B cell (primary cell): Measurements from ENCODE around the gene MAP4K4. TPM values are rescaled to one million over a fixed set of nuclear protein-coding genes. Genes with fewer than 3 reads are reported as not detected.

ENCODE experiments used
- ATAC-seq: fragments of 200-7000 bp; cut with Tn5 transposase; one replicate; pipeline ENCODE4 v1.10.0; 2021; ENCODE audit warnings: low read depth, mild to moderate bottlenecking, moderate number of reproducible peaks, moderate library complexity
- CTCF ChIA-PET: fragments of 350-600 bp; sonication (Branson Sonifier 250); formaldehyde crosslinking; loops from one replicate; lab custom pipeline; 2021; ENCODE audit warnings: antibody characterized with exemption, inconsistent platforms; lab: Charles Lee
- POLR2A ChIA-PET: fragments of 350-600 bp; sonication (Branson Sonifier 250); formaldehyde crosslinking; loops from one replicate; lab custom pipeline; 2021; ENCODE audit warnings: antibody characterized with exemption; lab: Charles Lee
- DNase-seq: peaks from one replicate; pipeline ENCODE4 v3.0.0; 2013
- H2AFZ ChIP-seq: 2 replicates; pipeline ENCODE4 v1.6.1; 2012; ENCODE audit warnings: mild to moderate bottlenecking, low read depth, low read length; ENCODE audit not compliant: insufficient read depth, poor library complexity, severe bottlenecking
- H3K27ac ChIP-seq, 2 donors: 1 replicate in 1 of 2; 2 replicates in 1 of 2; pipeline ENCODE4 v1.5.1; 2012 to 2013; ENCODE audit warnings: low read length in 2 of 2, mild to moderate bottlenecking in 2 of 2, moderate library complexity in 1 of 2
- H3K27me3 ChIP-seq, 4 experiments: fragments of 200-600 bp in 1 of 4; sonication (generic) in 1 of 4; replicated peaks in 1 of 4; 1 replicate in 2 of 4; 2 replicates in 2 of 4; pipeline versions ENCODE4 v1.6.1 to v1.7.0; 2013 to 2016; ENCODE audit warnings: low read length in 3 of 4, mild to moderate bottlenecking in 2 of 4, mixed read lengths in 1 of 4, moderate library complexity in 1 of 4; ENCODE audit not compliant: insufficient read depth in 4 of 4, control insufficient read depth in 3 of 4; ENCODE audit errors: control extremely low read depth in 1 of 4
- H3K36me3 ChIP-seq, 2 experiments: replicated peaks in 1 of 2; 1 replicate in 1 of 2; 2 replicates in 1 of 2; pipeline versions ENCODE4 v1.6.1 to v1.7.1; 2013; ENCODE audit warnings: low read length in 1 of 2; ENCODE audit not compliant: insufficient read depth in 2 of 2, control insufficient read depth in 1 of 2; ENCODE audit errors: control extremely low read depth in 1 of 2, extremely low read depth in 1 of 2
- H3K4me1 ChIP-seq, 2 donors: fragments of 200-600 bp in 1 of 2; sonication (generic) in 1 of 2; 1 replicate in 1 of 2; 2 replicates in 1 of 2; pipeline versions ENCODE4 v1.5.1 to v1.6.1; 2013 to 2017; ENCODE audit warnings: low read length in 2 of 2; ENCODE audit not compliant: control insufficient read depth in 2 of 2, insufficient read depth in 2 of 2
- H3K4me2 ChIP-seq: replicated peaks from 2 replicates; pipeline ENCODE3; 2012; ENCODE audit warnings: mild to moderate bottlenecking, low read depth, low read length; ENCODE audit not compliant: poor library complexity, severe bottlenecking
- H3K4me3 ChIP-seq, 5 experiments: fragments of 200-600 bp in 1 of 5; sonication (generic) in 1 of 5; 1 replicate in 3 of 5; 2 replicates in 2 of 5; pipeline versions ENCODE4 v1.5.1 to v1.7.0; 2011 to 2016; ENCODE audit warnings: low read length in 4 of 5, mild to moderate bottlenecking in 4 of 5, low read depth in 2 of 5, control low read depth in 1 of 5, moderate library complexity in 1 of 5; ENCODE audit not compliant: insufficient read depth in 1 of 5; ENCODE audit errors: control extremely low read depth in 1 of 5, extremely low read depth in 1 of 5
- H3K79me2 ChIP-seq: fragments of 200-600 bp; sonication (generic); one replicate; pipeline ENCODE4 v1.6.0; 2016; ENCODE audit warnings: low read length; ENCODE audit not compliant: control insufficient read depth, insufficient read depth
- H3K9ac ChIP-seq: fragments of 200-600 bp; sonication (generic); 2 replicates; pipeline ENCODE4 v1.6.1; 2017; ENCODE audit warnings: mild to moderate bottlenecking, low read length, moderate library complexity
- H3K9me3 ChIP-seq, 3 donors: one replicate each; pipeline versions ENCODE4 v1.6.1 to v1.7.1; 2013; ENCODE audit warnings: low read length in 2 of 3; ENCODE audit not compliant: control insufficient read depth in 2 of 3, insufficient read depth in 1 of 3; ENCODE audit errors: control extremely low read depth in 1 of 3
- H4K20me1 ChIP-seq: 2 replicates; pipeline ENCODE4 v1.6.0; 2012; ENCODE audit warnings: mild to moderate bottlenecking, low read length; ENCODE audit not compliant: insufficient read depth, control insufficient read depth, poor library complexity, severe bottlenecking
- H3K27ac Mint-ChIP-seq: one replicate; pipeline ENCODE4 v1.8.0; 2021; ENCODE audit warnings: mixed read lengths
- H3K27me3 Mint-ChIP-seq: one replicate; pipeline ENCODE4 v1.8.0; 2021; ENCODE audit warnings: mixed read lengths
- H3K4me1 Mint-ChIP-seq: one replicate; pipeline ENCODE4 v1.8.0; 2021; ENCODE audit warnings: mixed read lengths
- H3K4me3 Mint-ChIP-seq: one replicate; pipeline ENCODE4 v1.8.0; 2021; ENCODE audit warnings: mixed read lengths
- H3K9me3 Mint-ChIP-seq: one replicate; pipeline ENCODE4 v1.8.0; 2022; ENCODE audit warnings: mixed read lengths; ENCODE audit not compliant: insufficient read depth
- EZH2 ChIP-seq: IDR thresholded peaks from 2 replicates; pipeline ENCODE4 v1.6.1; 2012; ENCODE audit warnings: borderline replicate concordance, low read depth, mild to moderate bottlenecking, moderate library complexity, low read length; ENCODE audit not compliant: insufficient read depth, poor library complexity, severe bottlenecking
- WGBS: methylation state at CpG from one replicate; pipeline ENCODE4 v1.1.5; 2013; ENCODE audit warnings: missing lambda C conversion rate; ENCODE audit not compliant: insufficient coverage; 5-methylcytosine and 5-hydroxymethylcytosine counted together
- intact Hi-C: fragments of 100-400 bp; cut with micrococcal nuclease; formaldehyde crosslinking; loops from one replicate; pipeline ENCODE4 v1.10.0; 2022
- polyA plus RNA-seq: library from polyadenylated mRNA; depleted of rRNA; stranded (reverse); fragments of >200 nt; gene quantifications from 2 replicates; pipeline ENCODE4 v1.2.3, GENCODE V29; 2012
- total RNA-seq, 2 donors: library from RNA; stranded (reverse); fragments of 120-200 nt in 1 of 2; gene quantifications; 1 replicate in 1 of 2; 2 replicates in 1 of 2; pipeline versions ENCODE4 v1.2.3 to v1.2.4, GENCODE V29; 2013 to 2022
- TF ChIP-seq, protein P1 (sequence below): fragments of 200-600 bp; IDR thresholded peaks from one replicate; pipeline ENCODE4 v1.8.0; 2022; ENCODE audit warnings: antibody characterized with exemption, mild to moderate bottlenecking

The MAP4K4 gene
- total and polyA plus RNA-seq, 2 donors (not counting 1 experiment from before 2014, with no cell fraction given) = 54.8 to 280 TPM

DNA sequence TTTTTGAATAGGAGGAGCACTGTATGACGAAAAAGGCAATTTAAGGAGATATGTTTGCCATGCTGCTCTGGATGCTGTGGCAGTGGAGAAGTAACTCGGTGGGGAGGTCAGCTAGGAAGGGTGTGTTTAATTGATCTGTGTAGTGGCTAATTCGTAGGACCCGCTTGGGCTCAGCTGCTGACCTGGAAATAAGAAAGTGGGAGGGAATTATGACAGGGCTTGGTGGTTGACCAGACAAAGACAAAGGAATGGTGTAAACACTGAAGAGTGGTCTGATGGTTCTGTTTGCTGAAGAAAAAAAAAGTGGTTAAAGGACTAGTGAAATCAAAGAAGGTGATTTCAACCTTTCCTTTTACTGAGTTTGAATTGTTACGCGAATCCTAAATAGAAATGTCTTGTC lies 146.0 kb downstream of the MAP4K4 start:
- Mint-ChIP-seq H3K27me3 (no peaks in the 10 kb centered on the region), H3K4me3 (no peak overlapping the region), H3K27ac (no peak overlapping the region), H3K4me1 (peaks cover 9% of the 10 kb centered on the region), H3K9me3 (no peaks in the 10 kb centered on the region)
- no peak overlapping the region for H2AFZ ChIP-seq
- H4K20me1 ChIP-seq = peaks cover 45% of the 10 kb centered on the region
- ATAC-seq = no peak
- H3K9ac ChIP-seq = no peak overlapping the region
- WGBS = 94% methylated on average over 4 of the region's 6 CpGs
- H3K27ac ChIP-seq = no peak overlapping the region
- no peak overlapping the region for H3K4me3 ChIP-seq
- no peak for DNase-seq
- H3K4me2 ChIP-seq = no peak overlapping the region
- TF ChIP-seq, protein P1, sequence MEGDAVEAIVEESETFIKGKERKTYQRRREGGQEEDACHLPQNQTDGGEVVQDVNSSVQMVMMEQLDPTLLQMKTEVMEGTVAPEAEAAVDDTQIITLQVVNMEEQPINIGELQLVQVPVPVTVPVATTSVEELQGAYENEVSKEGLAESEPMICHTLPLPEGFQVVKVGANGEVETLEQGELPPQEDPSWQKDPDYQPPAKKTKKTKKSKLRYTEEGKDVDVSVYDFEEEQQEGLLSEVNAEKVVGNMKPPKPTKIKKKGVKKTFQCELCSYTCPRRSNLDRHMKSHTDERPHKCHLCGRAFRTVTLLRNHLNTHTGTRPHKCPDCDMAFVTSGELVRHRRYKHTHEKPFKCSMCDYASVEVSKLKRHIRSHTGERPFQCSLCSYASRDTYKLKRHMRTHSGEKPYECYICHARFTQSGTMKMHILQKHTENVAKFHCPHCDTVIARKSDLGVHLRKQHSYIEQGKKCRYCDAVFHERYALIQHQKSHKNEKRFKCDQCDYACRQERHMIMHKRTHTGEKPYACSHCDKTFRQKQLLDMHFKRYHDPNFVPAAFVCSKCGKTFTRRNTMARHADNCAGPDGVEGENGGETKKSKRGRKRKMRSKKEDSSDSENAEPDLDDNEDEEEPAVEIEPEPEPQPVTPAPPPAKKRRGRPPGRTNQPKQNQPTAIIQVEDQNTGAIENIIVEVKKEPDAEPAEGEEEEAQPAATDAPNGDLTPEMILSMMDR = no peak
- TF ChIP-seq EZH2 = no peak
- no peaks in the 10 kb centered on the region for H3K9me3 ChIP-seq
- H3K27me3 ChIP-seq = no peaks in the 10 kb centered on the region
- peaks cover 12% of the 10 kb centered on the region for H3K79me2 ChIP-seq
- CTCF ChIA-PET = no interaction called here
- peaks cover 9 to 97% of the 10 kb centered on the region in 2 experiments for H3K36me3 ChIP-seq
- POLR2A ChIA-PET = no interaction called here
- intact Hi-C loops = no loop called here
- H3K4me1 ChIP-seq = peaks cover 0 to 4% of the 10 kb centered on the region in 2 donors

GRCh38 chr2:101844055-101844635 lies 146.6 kb downstream of the MAP4K4 start:
- H4K20me1 ChIP-seq = peaks cover 45% of the 10 kb centered on the region
- ATAC-seq (no peak), DNase-seq (no peak)
- 96% methylated on average over 10 of the region's 12 CpGs for WGBS
- no peaks in the 10 kb centered on the region for H3K9me3 ChIP-seq
- ChIA-PET CTCF (interaction anchor here (2.0 kb wide), 1 partner anchor 13 kb away, joined by 8 read pairs; no protein-coding TSS in a partner anchor), POLR2A (no interaction called here)
- no peaks in the 10 kb centered on the region for H3K27me3 ChIP-seq
- peaks cover 0 to 4% of the 10 kb centered on the region in 2 donors for H3K4me1 ChIP-seq
- Mint-ChIP-seq H3K4me3 (no peak overlapping the region), H3K9me3 (no peaks in the 10 kb centered on the region), H3K27me3 (no peaks in the 10 kb centered on the region), H3K27ac (no peak overlapping the region), H3K4me1 (peaks cover 9% of the 10 kb centered on the region)
- no peak overlapping the region for H3K4me3 ChIP-seq
- H3K9ac ChIP-seq = no peak overlapping the region
- TF ChIP-seq EZH2 = no peak
- TF ChIP-seq, protein P1 = no peak
- H3K36me3 ChIP-seq = peaks cover 9 to 96% of the 10 kb centered on the region in 2 experiments
- intact Hi-C loops = no loop called here
- no peak overlapping the region for H3K4me2 ChIP-seq
- no peak overlapping the region for H2AFZ ChIP-seq
- no peak overlapping the region for H3K27ac ChIP-seq
- peaks cover 12% of the 10 kb centered on the region for H3K79me2 ChIP-seq
